SU-DHL-6 (cell line): ENCODE data around the gene CNTFR.

Source experiments
- EZH2phosphoT487 ChIP-seq: fragments of 200-600 bp; sonication (generic), shearing (Covaris generic); conservative IDR thresholded peaks from 2 replicates; pipeline ENCODE4 v1.6.1; 2018; ENCODE audit warnings: mild to moderate bottlenecking, antibody characterized with exemption, low read length, moderate library complexity, mixed read lengths
- TF ChIP-seq, protein P1 (sequence below): fragments of 200-600 bp; sonication (generic); IDR thresholded peaks from one replicate; pipeline ENCODE4 v1.5.1; 2017; ENCODE audit warnings: antibody characterized with exemption, mild to moderate bottlenecking, low read length, moderate library complexity; ENCODE audit not compliant: insufficient read depth, poor library complexity, severe bottlenecking

DNA sequence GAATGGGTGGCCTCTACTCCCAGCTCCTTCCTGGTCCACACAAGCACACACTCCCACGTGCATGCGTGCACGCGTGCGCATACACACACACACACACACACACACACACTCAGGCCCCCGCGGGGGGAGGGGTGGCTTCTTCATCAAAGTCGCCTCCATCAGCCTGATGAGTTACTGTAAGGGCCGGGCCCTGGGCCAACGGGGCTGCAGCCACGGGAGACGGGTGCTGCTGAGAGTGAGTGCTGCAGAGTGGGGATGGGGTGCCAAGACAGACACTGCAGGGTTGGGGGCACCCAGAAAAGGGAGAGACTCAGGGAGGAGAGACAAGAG is 18.1 kb downstream of the CNTFR start:
- TF ChIP-seq, protein P1, sequence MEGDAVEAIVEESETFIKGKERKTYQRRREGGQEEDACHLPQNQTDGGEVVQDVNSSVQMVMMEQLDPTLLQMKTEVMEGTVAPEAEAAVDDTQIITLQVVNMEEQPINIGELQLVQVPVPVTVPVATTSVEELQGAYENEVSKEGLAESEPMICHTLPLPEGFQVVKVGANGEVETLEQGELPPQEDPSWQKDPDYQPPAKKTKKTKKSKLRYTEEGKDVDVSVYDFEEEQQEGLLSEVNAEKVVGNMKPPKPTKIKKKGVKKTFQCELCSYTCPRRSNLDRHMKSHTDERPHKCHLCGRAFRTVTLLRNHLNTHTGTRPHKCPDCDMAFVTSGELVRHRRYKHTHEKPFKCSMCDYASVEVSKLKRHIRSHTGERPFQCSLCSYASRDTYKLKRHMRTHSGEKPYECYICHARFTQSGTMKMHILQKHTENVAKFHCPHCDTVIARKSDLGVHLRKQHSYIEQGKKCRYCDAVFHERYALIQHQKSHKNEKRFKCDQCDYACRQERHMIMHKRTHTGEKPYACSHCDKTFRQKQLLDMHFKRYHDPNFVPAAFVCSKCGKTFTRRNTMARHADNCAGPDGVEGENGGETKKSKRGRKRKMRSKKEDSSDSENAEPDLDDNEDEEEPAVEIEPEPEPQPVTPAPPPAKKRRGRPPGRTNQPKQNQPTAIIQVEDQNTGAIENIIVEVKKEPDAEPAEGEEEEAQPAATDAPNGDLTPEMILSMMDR, result no peak
- TF ChIP-seq EZH2phosphoT487, result no peak
